ENCODE results near the gene PIR. TPM values are rescaled to one million over a fixed set of nuclear protein-coding genes. Genes with fewer than 3 reads are reported as not detected.

The PIR gene
- total and polyA plus RNA-seq, 2 experiments from 2014 or later = 14.3 to 18.6 TPM

- Histone ChIP-seq H3K4me1 (ENCODE audit: insufficient read depth) (no peaks in the 10 kb centered on the region), H3K79me2 (no peaks in the 10 kb centered on the region), H3K4me2 (no peak overlapping the region), H3K9me3 (ENCODE audit: low read depth) (no peaks in the 10 kb centered on the region), H3K9me2 (replicated peaks; ENCODE audit: insufficient read depth) (no peaks in the 10 kb centered on the region), H3K4me3 (no peak overlapping the region), H3K36me3 (replicated peaks; ENCODE audit: insufficient read depth, low read depth) (no peaks in the 10 kb centered on the region), H2AFZ (no peak overlapping the region), H3K27ac (no peak overlapping the region), H3K27me3 (no peaks in the 10 kb centered on the region), H4K20me1 (ENCODE audit: insufficient read depth, poor library complexity, severe bottlenecking) (no peaks in the 10 kb centered on the region)
- no peak for DNase-seq (ENCODE audit: low spot score)
- TF ChIP-seq EZH2phosphoT487 (IDR thresholded peaks at IDR 0.05; ENCODE audit: low read depth, severe bottlenecking, unreplicated experiment) (no peak), EZH2 (IDR thresholded peaks at IDR 0.05; ENCODE audit: borderline replicate concordance) (no peak)
- TF ChIP-seq, protein P1, sequence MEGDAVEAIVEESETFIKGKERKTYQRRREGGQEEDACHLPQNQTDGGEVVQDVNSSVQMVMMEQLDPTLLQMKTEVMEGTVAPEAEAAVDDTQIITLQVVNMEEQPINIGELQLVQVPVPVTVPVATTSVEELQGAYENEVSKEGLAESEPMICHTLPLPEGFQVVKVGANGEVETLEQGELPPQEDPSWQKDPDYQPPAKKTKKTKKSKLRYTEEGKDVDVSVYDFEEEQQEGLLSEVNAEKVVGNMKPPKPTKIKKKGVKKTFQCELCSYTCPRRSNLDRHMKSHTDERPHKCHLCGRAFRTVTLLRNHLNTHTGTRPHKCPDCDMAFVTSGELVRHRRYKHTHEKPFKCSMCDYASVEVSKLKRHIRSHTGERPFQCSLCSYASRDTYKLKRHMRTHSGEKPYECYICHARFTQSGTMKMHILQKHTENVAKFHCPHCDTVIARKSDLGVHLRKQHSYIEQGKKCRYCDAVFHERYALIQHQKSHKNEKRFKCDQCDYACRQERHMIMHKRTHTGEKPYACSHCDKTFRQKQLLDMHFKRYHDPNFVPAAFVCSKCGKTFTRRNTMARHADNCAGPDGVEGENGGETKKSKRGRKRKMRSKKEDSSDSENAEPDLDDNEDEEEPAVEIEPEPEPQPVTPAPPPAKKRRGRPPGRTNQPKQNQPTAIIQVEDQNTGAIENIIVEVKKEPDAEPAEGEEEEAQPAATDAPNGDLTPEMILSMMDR (IDR thresholded peaks at IDR 0.05; ENCODE audit: poor library complexity) = no peak
- WGBS (ENCODE audit: low lambda C conversion rate, missing lambda C conversion rate) = 57% methylated on average over 3 of the region's 3 CpGs
Observed at GRCh38 chrX:15522464-15522863, 29.3 kb upstream of the PIR start.

GRCh38 chrX:15515931-15516330 is 22.8 kb upstream of the PIR start:
- WGBS (ENCODE audit: low lambda C conversion rate, missing lambda C conversion rate) = 36% methylated on average over 6 of the region's 6 CpGs
- no peak for DNase-seq (ENCODE audit: low spot score)
- H3K4me2 ChIP-seq = no peak overlapping the region
- H3K36me3 ChIP-seq (replicated peaks; ENCODE audit: insufficient read depth, low read depth) = no peaks in the 10 kb centered on the region
- H3K79me2 ChIP-seq = no peaks in the 10 kb centered on the region
- H3K9me2 ChIP-seq (replicated peaks; ENCODE audit: insufficient read depth) = no peaks in the 10 kb centered on the region
- H3K4me1 ChIP-seq (ENCODE audit: insufficient read depth) = no peaks in the 10 kb centered on the region
- no peaks in the 10 kb centered on the region for H4K20me1 ChIP-seq (ENCODE audit: insufficient read depth, poor library complexity, severe bottlenecking)
- H3K9me3 ChIP-seq (ENCODE audit: low read depth) = no peaks in the 10 kb centered on the region
- H3K27me3 ChIP-seq = no peaks in the 10 kb centered on the region
- no peak for TF ChIP-seq EZH2 (IDR thresholded peaks at IDR 0.05; ENCODE audit: borderline replicate concordance)
- TF ChIP-seq, protein P1 (IDR thresholded peaks at IDR 0.05; ENCODE audit: poor library complexity) = no peak
- no peak for TF ChIP-seq EZH2phosphoT487 (IDR thresholded peaks at IDR 0.05; ENCODE audit: low read depth, severe bottlenecking, unreplicated experiment)
- no peak overlapping the region for H2AFZ ChIP-seq
- no peak overlapping the region for H3K4me3 ChIP-seq
- no peak overlapping the region for H3K27ac ChIP-seq

DNA sequence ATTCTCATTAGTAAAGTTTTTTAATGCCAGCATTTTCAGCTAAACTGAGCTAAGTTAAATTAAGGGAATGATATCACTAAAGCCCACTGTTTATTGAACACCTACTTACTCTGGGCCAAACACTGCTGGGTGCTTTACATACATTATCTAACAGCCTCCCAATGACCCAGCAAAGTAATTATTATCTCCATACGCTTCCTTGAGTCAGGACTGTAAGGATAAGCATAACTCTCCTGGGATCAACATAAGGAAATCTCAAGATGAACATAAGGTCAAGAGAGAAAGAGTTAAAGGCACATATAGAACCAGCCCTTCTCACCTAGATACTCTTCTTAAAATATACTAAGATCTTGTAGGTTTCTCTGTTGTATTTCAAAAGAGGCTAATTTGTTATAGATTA is 21.1 kb upstream of the PIR start:
- no peaks in the 10 kb centered on the region for H3K36me3 ChIP-seq (replicated peaks; ENCODE audit: insufficient read depth, low read depth)
- no peak overlapping the region for H3K4me3 ChIP-seq
- H4K20me1 ChIP-seq (ENCODE audit: insufficient read depth, poor library complexity, severe bottlenecking) = no peaks in the 10 kb centered on the region
- H3K27ac ChIP-seq = no peak overlapping the region
- H3K4me1 ChIP-seq (ENCODE audit: insufficient read depth) = no peaks in the 10 kb centered on the region
- no peaks in the 10 kb centered on the region for H3K9me2 ChIP-seq (replicated peaks; ENCODE audit: insufficient read depth)
- H3K79me2 ChIP-seq = no peaks in the 10 kb centered on the region
- no peaks in the 10 kb centered on the region for H3K9me3 ChIP-seq (ENCODE audit: low read depth)
- H3K27me3 ChIP-seq = no peaks in the 10 kb centered on the region
- TF ChIP-seq EZH2phosphoT487 (IDR thresholded peaks at IDR 0.05; ENCODE audit: low read depth, severe bottlenecking, unreplicated experiment) = no peak
- no peak for TF ChIP-seq EZH2 (IDR thresholded peaks at IDR 0.05; ENCODE audit: borderline replicate concordance)
- TF ChIP-seq, protein P1 (IDR thresholded peaks at IDR 0.05; ENCODE audit: poor library complexity) = no peak
- no peak overlapping the region for H3K4me2 ChIP-seq
- WGBS (ENCODE audit: low lambda C conversion rate, missing lambda C conversion rate) = 77% methylated on average over 1 of the region's 1 CpG
- no peak for DNase-seq (ENCODE audit: low spot score)
- H2AFZ ChIP-seq = no peak overlapping the region

Measured in hepatocyte (in vitro differentiated cells).